HG03103 (cell line): ENCODE data around the gene SDK2.

Source experiments
- ATAC-seq: cut with Tn5 transposase; IDR thresholded peaks from one replicate; pipeline ENCODE4 v1.9.1; 2021; ENCODE audit warnings: low read depth; ENCODE audit not compliant: unreplicated experiment

The SDK2 gene

GRCh38 chr17:73380439-73381106 is 263.7 kb downstream of the SDK2 start:
- no peak for ATAC-seq

- ATAC-seq = no peak
Measured at GRCh38 chr17:73379826-73380225, 264.4 kb downstream of the SDK2 start.

GRCh38 chr17:73378974-73379470 is 265.2 kb downstream of the SDK2 start:
- no peak for ATAC-seq

GRCh38 chr17:73376636-73377035 is 267.6 kb downstream of the SDK2 start:
- no peak for ATAC-seq

DNA sequence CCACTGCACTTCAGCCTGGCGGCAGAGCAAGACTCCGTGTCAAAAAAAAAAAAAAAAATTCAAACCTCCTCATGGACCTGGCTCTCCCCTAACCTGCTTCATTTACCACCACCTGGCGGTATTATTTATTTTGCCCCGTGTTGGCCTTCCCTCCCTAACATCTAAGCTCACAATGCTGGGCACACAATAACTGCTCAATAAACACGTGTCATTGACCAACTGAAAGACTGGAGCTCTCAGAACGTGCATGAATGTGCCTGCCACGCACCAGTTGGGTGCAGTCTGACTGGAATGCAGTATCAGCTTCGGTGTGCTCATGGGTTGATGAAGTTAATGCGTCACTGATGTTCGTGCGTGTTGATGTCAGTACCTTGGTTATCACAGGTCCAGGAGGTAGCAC is 268.1 kb downstream of the SDK2 start:
- ATAC-seq = no peak

GRCh38 chr17:73371836-73372235 is 272.4 kb downstream of the SDK2 start:
- ATAC-seq = no peak

DNA sequence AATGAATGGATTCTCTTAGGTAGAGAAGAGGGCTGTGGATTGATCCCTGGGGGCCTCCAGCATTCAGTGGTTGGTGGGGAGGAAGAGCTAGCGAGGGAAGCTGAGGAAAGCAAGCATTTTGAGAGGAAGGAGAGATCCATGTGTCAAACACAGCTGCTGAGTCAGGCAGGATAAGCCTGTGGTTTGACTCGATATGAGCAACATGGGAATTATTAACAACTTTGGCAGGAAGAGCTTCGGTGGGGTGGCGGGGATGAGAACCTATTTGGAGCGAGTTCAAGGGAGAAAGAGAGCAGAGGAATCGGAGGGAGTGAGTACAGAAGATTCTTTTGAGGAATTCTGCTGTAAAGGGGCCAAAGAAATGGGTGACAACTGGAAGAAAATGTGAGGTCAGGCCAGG is 273.0 kb downstream of the SDK2 start:
- ATAC-seq = no peak

DNA sequence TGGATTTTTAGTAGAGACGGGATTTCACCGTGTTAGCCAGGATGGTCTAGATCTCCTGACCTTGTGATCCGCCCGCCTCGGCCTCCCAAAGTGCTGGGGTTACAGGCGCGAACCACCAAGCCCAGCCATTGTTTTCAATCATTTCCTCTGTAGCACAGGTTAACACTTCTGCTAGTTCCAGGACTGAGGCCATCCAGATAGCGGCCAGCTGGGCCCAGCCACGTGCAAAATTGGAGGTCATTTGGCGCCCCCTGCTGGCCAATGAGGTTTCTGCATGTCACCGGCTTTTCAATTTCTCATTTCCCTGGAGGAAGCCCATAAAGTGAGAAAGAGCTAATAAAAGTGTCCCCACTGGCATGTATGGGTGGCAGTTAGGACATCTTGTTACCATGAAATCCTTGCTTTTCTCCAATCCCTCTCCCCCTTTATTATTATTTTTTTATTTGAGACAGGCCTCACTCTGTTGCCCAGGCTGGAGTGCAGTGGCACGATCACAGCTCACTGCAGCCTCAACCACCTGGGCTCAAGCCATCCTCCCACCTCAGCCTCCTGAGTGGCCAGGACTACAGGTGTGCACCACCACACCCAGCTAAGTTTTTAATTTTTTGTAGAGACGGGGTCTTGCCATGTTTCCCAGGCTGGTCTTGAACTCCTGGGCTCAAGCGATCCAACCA is 274.3 kb downstream of the SDK2 start:
- ATAC-seq = peak; percentile 56

DNA sequence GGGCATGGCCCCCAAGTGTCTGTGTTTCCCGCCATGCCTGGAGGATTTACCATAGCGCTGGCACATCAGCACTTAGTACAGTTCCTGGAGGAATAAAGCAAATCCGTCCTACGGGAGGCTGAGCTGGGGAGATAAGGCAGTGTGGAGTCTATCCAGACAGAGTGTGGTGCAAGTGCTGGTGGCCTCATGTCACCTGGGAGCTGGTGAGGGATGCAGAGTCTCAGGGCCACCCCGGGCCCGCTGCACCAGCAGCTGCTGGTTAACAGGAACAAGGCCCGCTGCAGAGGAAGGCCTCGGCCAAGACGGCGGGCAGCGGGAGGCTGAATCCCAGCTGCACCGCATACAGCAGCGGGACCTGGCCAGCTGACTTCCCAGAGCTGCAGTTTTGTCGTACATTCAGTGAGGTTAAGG is 275.1 kb downstream of the SDK2 start:
- ATAC-seq = no peak

GRCh38 chr17:73368085-73368631 is 276.1 kb downstream of the SDK2 start:
- no peak for ATAC-seq

- no peak for ATAC-seq
Measured at GRCh38 chr17:73365906-73366623, 278.2 kb downstream of the SDK2 start.

DNA sequence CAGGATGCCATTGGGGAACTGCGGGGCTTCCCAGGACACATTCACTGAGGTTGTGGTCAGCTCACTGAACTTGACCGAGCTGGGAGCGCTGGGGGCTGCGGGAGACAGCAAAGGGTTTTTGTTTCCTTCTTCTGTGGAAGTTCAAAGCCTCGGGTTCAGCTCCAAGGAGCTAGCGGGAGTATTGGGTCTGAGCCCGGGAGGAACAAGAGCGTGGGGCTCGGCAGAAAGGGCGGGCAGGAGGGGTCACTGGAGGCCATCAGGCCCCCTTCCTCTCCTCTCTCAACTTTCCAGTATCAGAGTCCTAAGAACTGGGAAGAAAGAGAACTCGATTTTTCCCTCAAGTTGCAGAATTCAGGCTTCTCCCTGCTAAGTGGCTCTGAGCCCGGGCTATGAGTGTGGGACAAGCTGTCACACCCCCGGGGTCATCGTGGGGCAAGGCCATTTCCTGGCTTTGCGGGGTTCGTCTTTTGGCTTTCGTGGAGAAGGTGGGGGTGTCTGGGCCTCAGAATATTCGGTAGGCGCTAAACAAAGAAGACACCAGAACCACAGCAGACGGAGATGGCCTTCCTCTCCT is 278.9 kb downstream of the SDK2 start:
- no peak for ATAC-seq

- no peak for ATAC-seq
Measured at GRCh38 chr17:73364155-73364522, 280.1 kb downstream of the SDK2 start.

- no peak for ATAC-seq
Measured at GRCh38 chr17:73363442-73364154, 280.6 kb downstream of the SDK2 start.

DNA sequence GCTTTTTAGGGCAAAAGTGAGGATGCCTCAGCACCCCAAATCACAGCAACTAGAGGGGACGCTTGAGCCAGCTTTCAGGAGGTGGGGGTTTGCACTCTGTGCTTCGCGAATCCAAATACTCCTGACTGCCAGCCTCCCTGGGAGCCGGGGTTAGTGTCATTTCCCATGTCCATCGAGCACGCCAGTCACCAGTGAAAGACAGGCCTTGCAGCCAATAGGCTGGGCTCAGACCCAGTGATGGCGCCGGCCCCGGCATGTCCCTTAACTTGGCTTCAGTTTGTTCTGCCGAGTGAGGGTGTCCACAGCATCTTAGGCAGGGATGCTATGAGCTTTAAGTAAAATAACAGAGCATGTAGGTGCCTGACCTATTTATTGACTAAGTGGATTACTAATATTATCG is 281.5 kb downstream of the SDK2 start:
- ATAC-seq = no peak

- ATAC-seq = no peak
Measured at GRCh38 chr17:73360961-73361761, 283.1 kb downstream of the SDK2 start.

DNA sequence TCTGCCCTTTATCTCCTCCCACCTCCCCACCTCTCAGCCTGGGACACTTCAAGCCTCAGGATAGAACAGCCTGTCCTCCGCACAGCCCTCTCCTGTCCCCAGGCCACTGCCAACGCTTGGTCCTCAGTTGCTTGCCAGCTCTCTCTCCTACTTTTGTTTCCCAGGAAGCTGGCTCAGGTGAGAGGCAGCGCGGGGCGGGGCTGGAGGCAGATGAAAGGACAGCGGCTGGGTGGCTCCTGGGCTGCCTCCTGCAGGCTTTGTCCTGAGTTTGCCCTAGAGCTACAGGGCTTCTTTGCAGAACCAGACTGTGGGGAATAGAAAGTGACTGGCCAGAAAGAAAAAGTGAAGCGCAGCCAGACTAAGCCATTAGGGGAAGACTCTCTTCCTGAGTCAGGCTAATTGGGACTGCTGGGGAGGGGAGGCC is 284.2 kb downstream of the SDK2 start:
- ATAC-seq = no peak

DNA sequence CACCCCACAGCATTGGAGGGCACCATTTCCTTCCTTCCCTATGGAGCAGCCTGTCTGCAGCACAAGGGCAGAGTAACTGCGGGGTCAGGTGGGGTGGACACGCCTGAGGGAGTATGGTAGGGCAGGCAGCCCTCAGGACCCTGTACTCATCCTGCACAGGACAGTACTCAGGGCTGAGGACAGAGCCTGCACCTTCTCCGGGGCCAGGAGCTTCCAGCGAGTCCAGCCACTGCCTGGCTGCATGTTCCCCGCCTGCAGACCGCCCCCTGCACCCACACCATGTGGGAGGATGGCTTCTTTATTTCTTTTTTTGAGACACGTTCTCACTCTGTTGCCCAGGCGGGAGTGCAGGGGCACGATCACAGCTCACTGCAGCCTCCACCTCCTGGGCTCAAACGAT is 284.9 kb downstream of the SDK2 start:
- ATAC-seq = no peak

DNA sequence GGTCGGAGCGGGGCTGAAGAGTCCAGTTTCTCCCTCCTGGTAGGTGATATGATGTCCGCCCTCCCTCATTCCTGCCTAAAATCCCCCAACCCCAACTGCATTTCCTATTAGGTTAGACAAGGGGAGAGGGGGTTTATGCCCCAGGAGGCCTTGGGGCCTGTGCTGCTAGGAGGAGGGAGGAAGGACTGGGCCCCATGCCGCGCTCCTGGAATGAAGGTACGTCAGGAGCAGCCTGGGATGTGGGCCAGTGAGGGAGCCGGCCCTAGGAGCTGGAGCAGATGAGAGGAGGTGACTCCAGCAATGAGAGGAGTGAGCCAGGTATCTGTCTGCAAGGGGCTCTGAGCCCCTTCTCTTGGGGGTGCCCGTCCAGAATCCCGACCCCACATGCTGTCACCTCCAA is 285.6 kb downstream of the SDK2 start:
- no peak for ATAC-seq

DNA sequence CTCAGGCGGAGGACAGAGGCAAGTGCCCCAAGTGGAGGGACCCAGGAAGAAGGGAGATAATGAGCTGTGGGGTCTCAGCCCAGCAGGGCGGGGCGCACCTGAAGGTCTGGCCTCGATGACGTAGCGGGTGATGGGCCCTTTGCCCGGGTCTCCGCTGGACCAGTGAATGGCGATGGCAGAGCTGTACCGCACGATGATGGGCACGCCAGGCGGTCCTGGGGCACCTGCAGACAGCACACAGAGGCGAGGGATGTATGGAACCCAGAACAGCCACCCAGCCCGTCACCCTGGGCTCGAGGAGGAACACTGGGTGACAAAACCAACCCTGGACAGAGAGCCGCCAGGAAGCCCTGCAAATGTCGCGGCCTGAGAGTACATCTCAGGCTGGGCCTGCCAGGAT is 286.3 kb downstream of the SDK2 start:
- ATAC-seq = no peak
